HG03108 (cell line): Measurements from ENCODE around the gene RPS8.
"Not testable (repeated sequence)": the region's sequence is repeated elsewhere in the genome, so short reads cannot be mapped to it uniquely, and the experiment has no call there.

Experiments
- ATAC-seq: cut with Tn5 transposase; IDR thresholded peaks from one replicate; pipeline ENCODE4 v1.9.1; 2021; ENCODE audit warnings: moderate library complexity; ENCODE audit not compliant: unreplicated experiment

RPS8 gene

GRCh38 chr1:44819196-44819607 is 43.9 kb downstream of the RPS8 start:
- no peak for ATAC-seq

- ATAC-seq: peak; percentile 66
Observed at GRCh38 chr1:44819608-44820327, 44.4 kb downstream of the RPS8 start.

GRCh38 chr1:44820328-44821239 is 45.2 kb downstream of the RPS8 start:
- ATAC-seq: no peak

- ATAC-seq: no peak
Observed at GRCh38 chr1:44821240-44821715, 45.9 kb downstream of the RPS8 start.

GRCh38 chr1:44822131-44822701 is 46.9 kb downstream of the RPS8 start:
- ATAC-seq: no peak

- no peak for ATAC-seq
Observed at GRCh38 chr1:44822981-44823451, 47.7 kb downstream of the RPS8 start.

GRCh38 chr1:44824392-44824791 is 49.1 kb downstream of the RPS8 start:
- ATAC-seq: not testable (repeated sequence)

GRCh38 chr1:44826375-44827196 is 51.2 kb downstream of the RPS8 start:
- ATAC-seq: no peak

- ATAC-seq: no peak
Observed at GRCh38 chr1:44827197-44828002, 52.1 kb downstream of the RPS8 start.

GRCh38 chr1:44828003-44828651 is 52.8 kb downstream of the RPS8 start:
- no peak for ATAC-seq
